Muscle of leg (tissue), 11 donors: Measurements from ENCODE around the gene SETD3. TPM values are rescaled to one million over a fixed set of nuclear protein-coding genes. Genes with fewer than 3 reads are reported as not detected.

ENCODE experiments used
- DNase-seq: peaks from one replicate; pipeline ENCODE4 v3.0.0; 2013
- H3K27ac ChIP-seq: one replicate; pipeline ENCODE4 v1.5.1; 2013; ENCODE audit warnings: mild to moderate bottlenecking, low read length, control low read depth
- H3K27me3 ChIP-seq: one replicate; pipeline ENCODE4 v1.6.1; 2013; ENCODE audit warnings: low read length; ENCODE audit not compliant: control insufficient read depth, insufficient read depth
- H3K36me3 ChIP-seq: one replicate; pipeline ENCODE4 v1.6.1; 2013; ENCODE audit warnings: low read length; ENCODE audit not compliant: control insufficient read depth, insufficient read depth
- H3K4me1 ChIP-seq: one replicate; pipeline ENCODE4 v1.6.1; 2013; ENCODE audit warnings: low read length; ENCODE audit not compliant: control insufficient read depth, insufficient read depth
- H3K4me3 ChIP-seq: one replicate; pipeline ENCODE4 v1.5.1; 2013; ENCODE audit warnings: low read length, control low read depth
- H3K9me3 ChIP-seq: replicated peaks from 2 replicates; pipeline ENCODE4 v1.6.1; 2013; ENCODE audit warnings: low read depth, low read length; ENCODE audit not compliant: control insufficient read depth
- WGBS: methylation state at CpG from one replicate; pipeline ENCODE4 v1.1.5; 2013; ENCODE audit warnings: missing lambda C conversion rate; ENCODE audit not compliant: insufficient coverage; 5-methylcytosine and 5-hydroxymethylcytosine counted together
- polyA plus RNA-seq, 8 donors: library from polyadenylated mRNA; unstranded; fragments of 120-200 nt; gene quantifications; one replicate each; pipeline versions ENCODE4 v1.2.1 to v1.2.3, GENCODE V29; 2013; ENCODE audit warnings: inconsistent platforms in 1 of 8, low replicate concordance in 1 of 8; ENCODE audit not compliant: insufficient read length in 8 of 8, insufficient read depth in 1 of 8
- total RNA-seq: library from RNA; stranded (reverse); fragments of 120-200 nt; gene quantifications from one replicate; pipeline ENCODE4 v1.2.4, GENCODE V29; 2013

The SETD3 gene
- total and polyA plus RNA-seq, 9 donors, result 53.3 to 99.2 (median 61.1) TPM

GRCh38 chr14:99413911-99414310 is 66.7 kb downstream of the SETD3 start:
- WGBS, result 74% methylated on average over 17 of the region's 17 CpGs
- H3K9me3 ChIP-seq, result no peaks in the 10 kb centered on the region
- H3K4me1 ChIP-seq, result no peaks in the 10 kb centered on the region
- no peak overlapping the region for H3K27ac ChIP-seq
- H3K4me3 ChIP-seq, result no peak overlapping the region
- H3K36me3 ChIP-seq, result peaks cover 11% of the 10 kb centered on the region
- no peaks in the 10 kb centered on the region for H3K27me3 ChIP-seq
- no peak for DNase-seq

- no peak for DNase-seq
- Histone ChIP-seq H3K4me1 (no peaks in the 10 kb centered on the region), H3K4me3 (no peak overlapping the region), H3K36me3 (peaks cover 15% of the 10 kb centered on the region), H3K27ac (no peak overlapping the region), H3K27me3 (no peaks in the 10 kb centered on the region), H3K9me3 (no peaks in the 10 kb centered on the region)
- WGBS, result 65% methylated on average over 2 of the region's 6 CpGs
These were observed 67.5 kb downstream of the SETD3 start for GRCh38 chr14:99413172-99413571.

GRCh38 chr14:99412117-99413061 is 68.3 kb downstream of the SETD3 start:
- Histone ChIP-seq H3K27me3 (no peaks in the 10 kb centered on the region), H3K9me3 (no peaks in the 10 kb centered on the region), H3K27ac (no peak overlapping the region), H3K36me3 (peaks cover 15% of the 10 kb centered on the region), H3K4me3 (no peak overlapping the region), H3K4me1 (no peaks in the 10 kb centered on the region)
- WGBS, result 85% methylated on average over 4 of the region's 17 CpGs
- DNase-seq, result no peak

GRCh38 chr14:99410019-99410418 is 70.6 kb downstream of the SETD3 start:
- H3K27ac ChIP-seq, result no peak overlapping the region
- no peak for DNase-seq

GRCh38 chr14:99408971-99409289 is 71.7 kb downstream of the SETD3 start:
- no peak for DNase-seq
- Histone ChIP-seq H3K27me3 (no peaks in the 10 kb centered on the region), H3K36me3 (peaks cover 31% of the 10 kb centered on the region), H3K4me3 (no peak overlapping the region), H3K4me1 (no peaks in the 10 kb centered on the region), H3K9me3 (no peaks in the 10 kb centered on the region), H3K27ac (no peak overlapping the region)
- WGBS, result 71% methylated on average over 3 of the region's 7 CpGs

More at GRCh38 chr14:99410019-99410418, 70.6 kb downstream of the SETD3 start:
- peaks cover 27% of the 10 kb centered on the region for H3K36me3 ChIP-seq
- H3K9me3 ChIP-seq, result no peaks in the 10 kb centered on the region
- H3K27me3 ChIP-seq, result no peaks in the 10 kb centered on the region
- H3K4me1 ChIP-seq, result no peaks in the 10 kb centered on the region
- WGBS, result 85% methylated on average over 8 of the region's 10 CpGs
- H3K4me3 ChIP-seq, result no peak overlapping the region

- no peak overlapping the region for H3K27ac ChIP-seq
- H3K4me3 ChIP-seq, result no peak overlapping the region
- no peaks in the 10 kb centered on the region for H3K9me3 ChIP-seq
- no peak for DNase-seq
- 81% methylated on average over 5 of the region's 8 CpGs for WGBS
- H3K36me3 ChIP-seq, result peaks cover 31% of the 10 kb centered on the region
- H3K4me1 ChIP-seq, result no peaks in the 10 kb centered on the region
- no peaks in the 10 kb centered on the region for H3K27me3 ChIP-seq
These were observed 72.2 kb downstream of the SETD3 start for GRCh38 chr14:99408286-99408970.

- WGBS, result 96% methylated on average over 9 of the region's 11 CpGs
These were observed 73.2 kb downstream of the SETD3 start for GRCh38 chr14:99407416-99407815.

GRCh38 chr14:99402950-99403349 is 77.7 kb downstream of the SETD3 start:
- 70% methylated on average over 2 of the region's 10 CpGs for WGBS
- no peaks in the 10 kb centered on the region for H3K4me1 ChIP-seq
- DNase-seq, result no peak
- no peak overlapping the region for H3K27ac ChIP-seq
- peaks cover 50% of the 10 kb centered on the region for H3K36me3 ChIP-seq
- no peaks in the 10 kb centered on the region for H3K9me3 ChIP-seq
- no peak overlapping the region for H3K4me3 ChIP-seq
- H3K27me3 ChIP-seq, result no peaks in the 10 kb centered on the region

More at GRCh38 chr14:99407416-99407815, 73.2 kb downstream of the SETD3 start:
- Histone ChIP-seq H3K4me1 (no peaks in the 10 kb centered on the region), H3K36me3 (peaks cover 37% of the 10 kb centered on the region), H3K27ac (no peak overlapping the region), H3K27me3 (no peaks in the 10 kb centered on the region), H3K4me3 (no peak overlapping the region), H3K9me3 (no peaks in the 10 kb centered on the region)
- no peak for DNase-seq

- H3K27me3 ChIP-seq, result no peaks in the 10 kb centered on the region
- H3K4me3 ChIP-seq, result no peak overlapping the region
- H3K4me1 ChIP-seq, result no peaks in the 10 kb centered on the region
- peaks cover 55% of the 10 kb centered on the region for H3K36me3 ChIP-seq
- H3K9me3 ChIP-seq, result no peaks in the 10 kb centered on the region
- H3K27ac ChIP-seq, result no peak overlapping the region
- no peak for DNase-seq
- 100% methylated on average over 1 of the region's 4 CpGs for WGBS
These were observed 78.4 kb downstream of the SETD3 start for GRCh38 chr14:99402285-99402648.

- no peak overlapping the region for H3K27ac ChIP-seq
- WGBS, result 33% methylated on average over 1 of the region's 5 CpGs
- no peaks in the 10 kb centered on the region for H3K27me3 ChIP-seq
- DNase-seq, result no peak
- no peak overlapping the region for H3K4me3 ChIP-seq
- H3K9me3 ChIP-seq, result no peaks in the 10 kb centered on the region
- H3K36me3 ChIP-seq, result peaks cover 56% of the 10 kb centered on the region
- no peaks in the 10 kb centered on the region for H3K4me1 ChIP-seq
These were observed 78.9 kb downstream of the SETD3 start for GRCh38 chr14:99401621-99402284.
